Measurements from ENCODE around the gene IGFBP6. TPM values are rescaled to one million over a fixed set of nuclear protein-coding genes. Genes with fewer than 3 reads are reported as not detected.
A peak's percentile ranks its signal among the peaks of the same experiment; 100 is the strongest.
"Not testable (repeated sequence)": the region's sequence is repeated elsewhere in the genome, so short reads cannot be mapped to it uniquely, and the experiment has no call there.

The IGFBP6 gene
- total RNA-seq, 1 donor: not detected

GRCh38 chr12:53074999-53075370, 22.5 kb upstream of the IGFBP6 start:
- Histone ChIP-seq H3K4me1 (ENCODE audit: insufficient read depth, low read length) (peaks cover 45% of the 10 kb centered on the region), H3K9me3 (ENCODE audit: low read depth, low read length) (no peaks in the 10 kb centered on the region), H3K4me3 (ENCODE audit: low read length) (no peak overlapping the region), H3K27me3 (ENCODE audit: insufficient read depth, low read length) (no peaks in the 10 kb centered on the region)

GRCh38 chr12:53076461-53076860, 21.0 kb upstream of the IGFBP6 start:
- Histone ChIP-seq H3K4me3 (ENCODE audit: low read length) (no peak overlapping the region), H3K27me3 (ENCODE audit: insufficient read depth, low read length) (no peaks in the 10 kb centered on the region), H3K9me3 (ENCODE audit: low read depth, low read length) (no peaks in the 10 kb centered on the region), H3K4me1 (ENCODE audit: insufficient read depth, low read length) (peaks cover 42% of the 10 kb centered on the region)

GRCh38 chr12:53077030-53077429, 20.4 kb upstream of the IGFBP6 start:
- Histone ChIP-seq H3K4me1 (ENCODE audit: insufficient read depth, low read length) (peaks cover 40% of the 10 kb centered on the region), H3K27me3 (ENCODE audit: insufficient read depth, low read length) (no peaks in the 10 kb centered on the region), H3K9me3 (ENCODE audit: low read depth, low read length) (no peaks in the 10 kb centered on the region), H3K4me3 (ENCODE audit: low read length) (no peak overlapping the region)

- Histone ChIP-seq H3K27me3 (ENCODE audit: insufficient read depth, low read length) (no peaks in the 10 kb centered on the region), H3K4me1 (ENCODE audit: insufficient read depth, low read length) (peaks cover 25% of the 10 kb centered on the region), H3K9me3 (ENCODE audit: low read depth, low read length) (no peaks in the 10 kb centered on the region), H3K4me3 (ENCODE audit: low read length) (peak overlapping the region; percentile 62)
These were observed 18.8 kb upstream of the IGFBP6 start for GRCh38 chr12:53078425-53079225.

GRCh38 chr12:53079226-53080117, 18.0 kb upstream of the IGFBP6 start, which contains the start of gene SPRYD3:
Gene SPRYD3 (minus strand): TSS chr12:53079390. CDS start chr12:53079333, 57 bp downstream.
- H3K9me3 ChIP-seq (ENCODE audit: low read depth, low read length): no peaks in the 10 kb centered on the region
- no peaks in the 10 kb centered on the region for H3K27me3 ChIP-seq (ENCODE audit: insufficient read depth, low read length)
- peaks cover 21% of the 10 kb centered on the region for H3K4me1 ChIP-seq (ENCODE audit: insufficient read depth, low read length)
- H3K4me3 ChIP-seq (ENCODE audit: low read length): peak within 1 kb of the TSS; percentile 62

- Histone ChIP-seq H3K27me3 (ENCODE audit: insufficient read depth, low read length) (no peaks in the 10 kb centered on the region), H3K4me1 (ENCODE audit: insufficient read depth, low read length) (peaks cover 17% of the 10 kb centered on the region), H3K9me3 (ENCODE audit: low read depth, low read length) (no peaks in the 10 kb centered on the region), H3K4me3 (ENCODE audit: low read length) (no peak overlapping the region)
These were observed 14.8 kb upstream of the IGFBP6 start for GRCh38 chr12:53082637-53083175.

- no peaks in the 10 kb centered on the region for H3K9me3 ChIP-seq (ENCODE audit: low read depth, low read length)
- H3K4me3 ChIP-seq (ENCODE audit: low read length): no peak overlapping the region
- H3K4me1 ChIP-seq (ENCODE audit: insufficient read depth, low read length): no peaks in the 10 kb centered on the region
- H3K27me3 ChIP-seq (ENCODE audit: insufficient read depth, low read length): no peaks in the 10 kb centered on the region
These were observed 11.1 kb upstream of the IGFBP6 start for GRCh38 chr12:53086361-53086760.

GRCh38 chr12:53090105-53090504, 7.4 kb upstream of the IGFBP6 start:
- Histone ChIP-seq H3K4me3 (ENCODE audit: low read length) (no peak overlapping the region), H3K4me1 (ENCODE audit: insufficient read depth, low read length) (peaks cover 10% of the 10 kb centered on the region), H3K9me3 (ENCODE audit: low read depth, low read length) (no peaks in the 10 kb centered on the region), H3K27me3 (ENCODE audit: insufficient read depth, low read length) (no peaks in the 10 kb centered on the region)

GRCh38 chr12:53090554-53090953, 6.9 kb upstream of the IGFBP6 start:
- Histone ChIP-seq H3K9me3 (ENCODE audit: low read depth, low read length) (no peaks in the 10 kb centered on the region), H3K27me3 (ENCODE audit: insufficient read depth, low read length) (no peaks in the 10 kb centered on the region), H3K4me3 (ENCODE audit: low read length) (no peak overlapping the region), H3K4me1 (ENCODE audit: insufficient read depth, low read length) (peaks cover 10% of the 10 kb centered on the region)

- Histone ChIP-seq H3K4me1 (ENCODE audit: insufficient read depth, low read length) (peaks cover 21% of the 10 kb centered on the region), H3K4me3 (ENCODE audit: low read length) (no peak overlapping the region), H3K9me3 (ENCODE audit: low read depth, low read length) (no peaks in the 10 kb centered on the region), H3K27me3 (ENCODE audit: insufficient read depth, low read length) (no peaks in the 10 kb centered on the region)
These were observed 5.7 kb upstream of the IGFBP6 start for GRCh38 chr12:53091756-53092155.

- Histone ChIP-seq H3K4me3 (ENCODE audit: low read length) (no peak overlapping the region), H3K4me1 (ENCODE audit: insufficient read depth, low read length) (peaks cover 42% of the 10 kb centered on the region)
These were observed 3.6 kb upstream of the IGFBP6 start for GRCh38 chr12:53093777-53094393.

GRCh38 chr12:53094394-53094787, 3.1 kb upstream of the IGFBP6 start:
- peaks cover 47% of the 10 kb centered on the region for H3K4me1 ChIP-seq (ENCODE audit: insufficient read depth, low read length)
- H3K9me3 ChIP-seq (ENCODE audit: low read depth, low read length): no peaks in the 10 kb centered on the region
- H3K27me3 ChIP-seq (ENCODE audit: insufficient read depth, low read length): peaks cover 9% of the 10 kb centered on the region
- H3K4me3 ChIP-seq (ENCODE audit: low read length): no peak overlapping the region

More at GRCh38 chr12:53093777-53094393, 3.6 kb upstream of the IGFBP6 start:
- H3K27me3 ChIP-seq (ENCODE audit: insufficient read depth, low read length): peaks cover 9% of the 10 kb centered on the region
- no peaks in the 10 kb centered on the region for H3K9me3 ChIP-seq (ENCODE audit: low read depth, low read length)

- not testable (repeated sequence) for H3K9me3 ChIP-seq (ENCODE audit: low read depth, low read length); H3K27me3 ChIP-seq (ENCODE audit: insufficient read depth, low read length); H3K4me3 ChIP-seq (ENCODE audit: low read length)
- peaks cover 48% of the 10 kb centered on the region for H3K4me1 ChIP-seq (ENCODE audit: insufficient read depth, low read length)
These were observed 2.5 kb upstream of the IGFBP6 start for GRCh38 chr12:53094796-53095595.

- H3K4me3 ChIP-seq (ENCODE audit: low read length); H3K9me3 ChIP-seq (ENCODE audit: low read depth, low read length); H3K27me3 ChIP-seq (ENCODE audit: insufficient read depth, low read length): not testable (repeated sequence)
- H3K4me1 ChIP-seq (ENCODE audit: insufficient read depth, low read length): peaks cover 48% of the 10 kb centered on the region
These were observed 1.9 kb upstream of the IGFBP6 start for GRCh38 chr12:53095596-53095895.

Measured in mononuclear cell (primary cell).